Measurements from ENCODE around the gene FAT3.

GRCh38 chr11:92212530-92212929 is 12.1 kb upstream of the FAT3 start:
- no peak for TF ChIP-seq CTCF (IDR thresholded peaks at IDR 0.05; ENCODE audit: low read length)
- TF ChIP-seq EZH2 (optimal IDR thresholded peaks at IDR 0.05; ENCODE audit: low read depth, low read length): no peak
- TF ChIP-seq EZH2phosphoT487 (IDR thresholded peaks at IDR 0.05; ENCODE audit: low read length): no peak
